ENCODE data around the gene EML4. TPM values are rescaled to one million over a fixed set of nuclear protein-coding genes. Genes with fewer than 3 reads are reported as not detected.
"Not testable (repeated sequence)": the region's sequence is repeated elsewhere in the genome, so short reads cannot be mapped to it uniquely, and the experiment has no call there.

EML4 gene
- total RNA-seq, 2 experiments from 2014 or later = 58.2 to 59.7 TPM

- Mint-ChIP-seq H3K27ac (peak overlapping the region; percentile 68), H3K4me3 (no peak overlapping the region), H3K27me3 (no peaks in the 10 kb centered on the region), H3K36me3 (ENCODE audit: low read depth) (peaks cover 63% of the 10 kb centered on the region), H3K4me1 (ENCODE audit: low read depth) (peaks cover 35% of the 10 kb centered on the region), H3K9me3 (peaks cover 8% of the 10 kb centered on the region)
- DNase-seq (peak; percentile 22), ATAC-seq (peak; percentile 28)
- ChIA-PET POLR2A (interaction anchor here (0.8 kb wide), 1 partner anchor 10 kb away, joined by 3 read pairs; no protein-coding TSS in a partner anchor), CTCF (interaction anchor here (1.6 to 1.8 kb wide), 2 partner anchors 10 to 13 kb away, joined by 4 to 5 read pairs; no protein-coding TSS in a partner anchor)
- TF ChIP-seq CTCF (IDR thresholded peaks at IDR 0.05) = no peak
- intact Hi-C loops (cut with micrococcal nuclease) = no loop called here
These were observed 171.9 kb downstream of the EML4 start for GRCh38 chr2:42340938-42341636.

GRCh38 chr2:42342061-42342794 lies 173.1 kb downstream of the EML4 start:
- H3K36me3 Mint-ChIP-seq (ENCODE audit: low read depth) = peaks cover 56% of the 10 kb centered on the region
- H3K4me1 Mint-ChIP-seq (ENCODE audit: low read depth) = peaks cover 35% of the 10 kb centered on the region
- no peak overlapping the region for H3K4me3 Mint-ChIP-seq
- ChIA-PET POLR2A (interaction anchor here (0.6 to 1.2 kb wide), 5 partner anchors 11 to 38 kb away, joined by 3 to 4 read pairs (median 3); no protein-coding TSS in a partner anchor), CTCF (interaction anchor here (0.7 to 1.8 kb wide), 5 partner anchors 7 to 246 kb away, joined by 3 to 5 read pairs (median 3); no protein-coding TSS in a partner anchor)
- DNase-seq = peak; percentile 33
- peaks cover 7% of the 10 kb centered on the region for H3K9me3 Mint-ChIP-seq
- peak overlapping the region; percentile 68 for H3K27ac Mint-ChIP-seq
- ATAC-seq = peak; percentile 83
- no peaks in the 10 kb centered on the region for H3K27me3 Mint-ChIP-seq
- intact Hi-C loops (cut with micrococcal nuclease) = no loop called here
- TF ChIP-seq CTCF (IDR thresholded peaks at IDR 0.05) = no peak

GRCh38 chr2:42342795-42343241 lies 173.7 kb downstream of the EML4 start:
- intact Hi-C loops (cut with micrococcal nuclease) = no loop called here
- peaks cover 5% of the 10 kb centered on the region for H3K9me3 Mint-ChIP-seq
- TF ChIP-seq CTCF (IDR thresholded peaks at IDR 0.05) = no peak
- CTCF ChIA-PET = interaction anchor here (1.1 to 1.5 kb wide), 6 partner anchors 7 to 256 kb away, joined by 3 to 6 read pairs (median 4); no protein-coding TSS in a partner anchor
- ATAC-seq (no peak), DNase-seq (no peak)
- H3K27ac Mint-ChIP-seq = peak overlapping the region; percentile 68
- H3K4me3 Mint-ChIP-seq = no peak overlapping the region
- H3K36me3 Mint-ChIP-seq (ENCODE audit: low read depth) = peaks cover 52% of the 10 kb centered on the region
- peaks cover 35% of the 10 kb centered on the region for H3K4me1 Mint-ChIP-seq (ENCODE audit: low read depth)
- POLR2A ChIA-PET = interaction anchor here (0.6 to 1.2 kb wide), 3 partner anchors 11 to 27 kb away, joined by 3 to 4 read pairs (median 3); no protein-coding TSS in a partner anchor
- no peaks in the 10 kb centered on the region for H3K27me3 Mint-ChIP-seq

GRCh38 chr2:42345986-42346385 lies 176.8 kb downstream of the EML4 start:
- H3K36me3 Mint-ChIP-seq (ENCODE audit: low read depth) = peaks cover 41% of the 10 kb centered on the region
- no peak for TF ChIP-seq CTCF (IDR thresholded peaks at IDR 0.05)

GRCh38 chr2:42346856-42347255 lies 177.7 kb downstream of the EML4 start:
- H3K4me1 Mint-ChIP-seq (ENCODE audit: low read depth) = peaks cover 18% of the 10 kb centered on the region
- ATAC-seq; H3K9me3 Mint-ChIP-seq; DNase-seq; H3K27me3 Mint-ChIP-seq; H3K27ac Mint-ChIP-seq; intact Hi-C loops (cut with micrococcal nuclease); H3K4me3 Mint-ChIP-seq: not testable (repeated sequence)
- ChIA-PET CTCF (interaction anchor here (2.4 kb wide), 1 partner anchor 18 kb away, joined by 13 read pairs; no protein-coding TSS in a partner anchor), POLR2A (interaction anchor here (0.6 to 1.5 kb wide), 3 partner anchors 9 to 20 kb away, joined by 3 to 6 read pairs (median 3); partner anchors contain the start of gene COX7A2L)
- H3K36me3 Mint-ChIP-seq (ENCODE audit: low read depth) = peaks cover 40% of the 10 kb centered on the region

More at GRCh38 chr2:42345986-42346385, 176.8 kb downstream of the EML4 start:
- H3K27me3 Mint-ChIP-seq = no peaks in the 10 kb centered on the region
- intact Hi-C loops (cut with micrococcal nuclease) = no loop called here
- CTCF ChIA-PET = interaction anchor here (1.8 to 2.4 kb wide), 2 partner anchors 8 to 17 kb away, joined by 5 to 13 read pairs; no protein-coding TSS in a partner anchor
- peaks cover 26% of the 10 kb centered on the region for H3K4me1 Mint-ChIP-seq (ENCODE audit: low read depth)
- no peak for ATAC-seq
- no peak for DNase-seq
- no peaks in the 10 kb centered on the region for H3K9me3 Mint-ChIP-seq
- H3K27ac Mint-ChIP-seq = no peak overlapping the region
- POLR2A ChIA-PET = interaction anchor here (1.4 to 1.5 kb wide), 2 partner anchors 8 to 15 kb away, joined by 3 to 6 read pairs; partner anchors contain the start of gene COX7A2L
- no peak overlapping the region for H3K4me3 Mint-ChIP-seq

- H3K27ac Mint-ChIP-seq; H3K4me3 Mint-ChIP-seq; intact Hi-C loops (cut with micrococcal nuclease); DNase-seq; ATAC-seq; H3K27me3 Mint-ChIP-seq; H3K9me3 Mint-ChIP-seq: not testable (repeated sequence)
- ChIA-PET CTCF (interaction anchor here (2.4 kb wide), 1 partner anchor 19 kb away, joined by 13 read pairs; no protein-coding TSS in a partner anchor), POLR2A (interaction anchor here (0.7 to 1.5 kb wide), 2 partner anchors 9 to 10 kb away, joined by 3 to 6 read pairs; no protein-coding TSS in a partner anchor)
- H3K4me1 Mint-ChIP-seq (ENCODE audit: low read depth) = peaks cover 13% of the 10 kb centered on the region
- H3K36me3 Mint-ChIP-seq (ENCODE audit: low read depth) = peaks cover 44% of the 10 kb centered on the region
These were observed 178.4 kb downstream of the EML4 start for GRCh38 chr2:42347518-42347917.
